IPS-15b (cell line): ENCODE results near the gene PPP2R5B.

Experiments
- H3K27me3 ChIP-seq: one replicate; pipeline ENCODE4 v1.6.1; 2013; ENCODE audit warnings: low read length; ENCODE audit not compliant: control insufficient read depth, insufficient read depth
- H3K36me3 ChIP-seq: one replicate; pipeline ENCODE4 v1.6.1; 2013; ENCODE audit warnings: low read length; ENCODE audit not compliant: control insufficient read depth, insufficient read depth
- H3K4me1 ChIP-seq: one replicate; pipeline ENCODE4 v1.6.1; 2013; ENCODE audit warnings: mild to moderate bottlenecking, low read length; ENCODE audit not compliant: control insufficient read depth, insufficient read depth
- H3K4me3 ChIP-seq: one replicate; pipeline ENCODE4 v1.5.1; 2013; ENCODE audit warnings: low read depth, low read length
- H3K9ac ChIP-seq: one replicate; pipeline ENCODE4 v1.6.1; 2013; ENCODE audit warnings: low read depth, mild to moderate bottlenecking, low read length
- H3K9me3 ChIP-seq: one replicate; pipeline ENCODE4 v1.6.1; 2013; ENCODE audit warnings: mild to moderate bottlenecking, low read length; ENCODE audit not compliant: control insufficient read depth, insufficient read depth

Gene PPP2R5B

DNA sequence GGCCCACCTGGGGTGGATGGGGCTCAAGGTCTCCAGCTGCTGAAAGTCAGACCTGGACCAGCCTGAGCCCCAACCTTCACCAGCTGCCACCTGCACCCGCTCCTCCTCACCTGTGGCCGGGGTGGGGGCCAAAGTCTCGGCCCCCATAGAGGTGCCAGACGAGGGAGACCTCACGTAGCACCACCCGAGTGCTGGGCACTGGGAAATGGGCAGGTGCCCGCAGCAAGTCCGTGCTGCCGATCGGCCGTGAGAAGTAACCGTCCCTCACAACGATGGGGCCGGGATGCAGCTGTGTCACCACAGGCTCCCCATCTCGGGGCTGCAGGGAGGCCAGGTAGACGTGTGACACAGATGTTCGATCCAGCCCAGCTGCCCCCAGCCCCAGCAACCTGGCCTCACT lies 23.7 kb upstream of the PPP2R5B start:
- Histone ChIP-seq H3K9ac (no peak overlapping the region), H3K9me3 (no peaks in the 10 kb centered on the region), H3K36me3 (peaks cover 42% of the 10 kb centered on the region), H3K27me3 (no peaks in the 10 kb centered on the region), H3K4me3 (no peak overlapping the region), H3K4me1 (no peaks in the 10 kb centered on the region)

DNA sequence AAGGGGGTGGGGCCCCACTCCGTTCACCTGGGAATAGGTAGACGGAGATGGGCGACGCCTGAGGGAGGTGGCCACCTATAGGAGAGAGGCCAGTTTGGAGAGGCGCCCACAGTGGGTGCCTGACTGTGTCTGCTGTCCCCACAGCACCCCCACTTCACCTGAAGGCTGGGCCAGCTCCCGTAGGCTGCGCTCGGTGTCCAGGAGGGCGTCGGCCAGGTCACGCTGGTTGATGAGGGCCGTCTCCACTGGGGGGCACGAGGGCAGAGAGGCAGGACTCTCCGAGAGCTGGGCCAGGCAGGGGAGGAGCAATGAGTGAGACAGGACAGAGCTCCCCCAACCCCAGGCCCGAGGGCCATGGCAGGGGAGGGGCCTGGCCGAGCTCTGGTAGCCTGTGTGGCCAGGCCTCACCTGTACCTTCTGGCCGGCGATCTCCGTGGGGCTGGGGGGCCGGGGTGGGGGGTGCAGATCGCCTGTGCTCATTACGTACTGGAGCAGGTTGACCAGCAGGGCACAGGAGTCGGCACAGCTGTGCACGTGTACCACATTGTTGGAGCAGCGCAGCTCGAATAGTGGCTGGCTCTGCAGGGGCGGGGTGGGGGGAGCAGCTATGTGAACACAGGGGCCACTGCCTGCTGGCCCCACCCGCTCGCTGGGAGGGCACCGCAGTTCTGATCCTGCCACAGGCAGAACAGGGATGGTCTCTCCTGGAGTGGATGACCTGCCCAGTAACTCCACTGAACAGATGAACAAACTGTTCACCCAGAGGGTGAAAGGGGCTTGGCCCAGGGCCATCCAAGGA lies 22.2 kb upstream of the PPP2R5B start:
- Histone ChIP-seq H3K9ac (no peak overlapping the region), H3K4me1 (no peaks in the 10 kb centered on the region), H3K36me3 (peaks cover 51% of the 10 kb centered on the region), H3K27me3 (no peaks in the 10 kb centered on the region), H3K4me3 (no peak overlapping the region), H3K9me3 (no peaks in the 10 kb centered on the region)

DNA sequence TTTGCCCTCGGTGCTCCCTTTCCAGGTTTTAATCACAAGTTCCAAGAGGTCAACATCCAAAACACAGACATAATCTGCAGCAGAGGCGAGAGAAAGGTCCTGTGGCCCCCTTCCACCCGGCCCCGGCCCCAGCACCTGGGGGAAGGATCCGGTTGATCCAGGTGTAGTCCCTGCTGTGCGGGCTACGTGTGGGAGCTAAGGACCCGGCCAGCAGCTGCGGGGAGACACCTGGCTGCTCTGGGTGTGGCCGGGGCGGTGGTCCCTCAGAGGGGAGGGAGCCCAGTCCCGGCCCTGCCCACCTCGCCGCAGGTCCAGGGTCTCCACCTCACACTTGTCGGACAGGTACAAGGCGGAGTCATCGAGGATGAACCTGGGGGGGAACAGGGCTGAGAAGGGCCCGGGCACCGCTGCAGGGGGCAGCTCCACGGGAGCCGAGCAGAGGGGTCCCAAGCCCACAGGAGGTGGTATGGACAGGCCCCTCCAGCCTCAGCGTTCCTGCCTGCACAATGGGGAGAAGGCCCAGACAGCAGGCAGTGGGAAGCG lies 21.1 kb upstream of the PPP2R5B start:
- Histone ChIP-seq H3K4me3 (no peak overlapping the region), H3K36me3 (peaks cover 48% of the 10 kb centered on the region), H3K4me1 (no peaks in the 10 kb centered on the region), H3K9ac (no peak overlapping the region), H3K9me3 (no peaks in the 10 kb centered on the region), H3K27me3 (no peaks in the 10 kb centered on the region)

DNA sequence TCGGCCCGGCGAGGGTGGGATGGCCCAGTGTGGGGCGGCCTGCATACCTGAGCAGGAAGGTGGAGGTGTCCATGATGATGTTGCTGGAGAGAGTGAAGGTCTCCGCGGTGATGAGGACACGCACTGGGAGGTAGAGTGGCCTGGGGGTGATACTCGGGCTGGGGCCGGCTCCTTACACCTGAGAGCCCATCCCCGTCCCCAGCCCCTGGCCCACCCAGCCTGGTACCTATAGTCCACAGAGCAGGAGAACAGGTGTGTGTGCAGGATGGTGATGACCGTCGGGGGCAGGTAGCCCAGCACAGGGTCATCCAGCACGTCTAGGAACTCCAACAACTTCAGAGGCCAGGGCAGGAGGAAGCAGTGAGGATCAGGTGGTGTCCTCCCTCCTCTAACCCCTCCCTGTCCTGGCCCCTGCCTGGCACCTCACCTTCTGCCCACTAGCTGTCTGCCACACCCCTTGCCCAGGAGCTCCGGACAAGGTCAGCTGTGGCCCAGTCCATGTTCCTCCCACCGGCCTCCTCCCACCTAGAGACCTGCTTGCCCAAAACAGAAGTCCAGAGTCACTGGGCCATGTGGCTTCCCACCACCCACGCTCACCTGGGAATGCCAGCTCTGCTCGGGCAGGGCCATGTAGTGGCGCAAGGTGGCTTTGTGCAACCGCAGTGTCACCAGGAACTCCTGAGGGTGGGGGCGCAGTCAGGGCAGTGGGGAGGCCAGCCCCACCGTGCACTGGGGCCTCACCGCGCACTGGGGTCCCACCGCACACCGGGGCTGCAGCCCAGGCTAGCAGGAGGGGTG lies 18.8 kb upstream of the PPP2R5B start:
- H3K4me3 ChIP-seq, result no peak overlapping the region
- H3K9me3 ChIP-seq, result no peaks in the 10 kb centered on the region
- no peaks in the 10 kb centered on the region for H3K4me1 ChIP-seq
- H3K27me3 ChIP-seq, result no peaks in the 10 kb centered on the region
- H3K9ac ChIP-seq, result no peak overlapping the region
- H3K36me3 ChIP-seq, result peaks cover 56% of the 10 kb centered on the region

DNA sequence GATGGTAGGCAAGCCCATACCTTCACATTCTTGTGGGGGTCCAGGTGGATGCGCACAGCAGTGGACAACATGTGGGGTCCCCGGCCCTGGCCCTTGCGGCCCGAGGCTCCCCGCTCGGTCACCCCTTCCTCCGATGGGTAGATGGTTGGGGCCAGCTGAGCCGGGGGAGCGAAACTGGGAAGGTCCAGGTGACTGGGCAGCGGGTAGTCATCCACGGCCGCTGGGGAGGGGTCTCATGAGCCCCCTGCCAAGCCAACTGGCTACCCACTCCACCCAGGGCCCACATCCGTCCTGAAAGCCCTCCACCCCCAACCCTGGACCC lies 18.2 kb upstream of the PPP2R5B start:
- Histone ChIP-seq H3K36me3 (peaks cover 60% of the 10 kb centered on the region), H3K9ac (no peak overlapping the region), H3K4me3 (no peak overlapping the region), H3K9me3 (no peaks in the 10 kb centered on the region), H3K27me3 (no peaks in the 10 kb centered on the region), H3K4me1 (no peaks in the 10 kb centered on the region)

DNA sequence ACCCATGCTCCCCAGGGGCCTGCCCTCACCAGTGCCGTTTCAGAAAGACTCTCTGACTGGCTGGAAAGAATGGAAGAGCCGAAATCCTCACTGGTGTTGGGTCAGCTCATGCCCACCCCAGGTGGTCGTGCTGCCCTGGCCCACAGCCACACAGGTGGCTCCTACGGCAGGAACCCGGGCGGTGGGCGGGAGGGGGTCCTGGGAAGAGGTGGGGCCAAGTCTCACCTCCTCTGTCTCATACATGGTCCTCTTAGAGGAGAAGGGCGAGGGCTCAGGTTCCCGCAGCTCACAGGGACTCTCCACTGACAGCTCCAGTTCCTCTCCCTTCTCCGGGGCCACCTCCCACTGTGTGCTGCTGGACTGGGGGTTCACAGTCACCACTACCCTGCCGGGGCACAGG lies 15.7 kb upstream of the PPP2R5B start:
- Histone ChIP-seq H3K4me1 (no peaks in the 10 kb centered on the region), H3K9ac (no peak overlapping the region), H3K4me3 (no peak overlapping the region), H3K9me3 (no peaks in the 10 kb centered on the region), H3K36me3 (peaks cover 67% of the 10 kb centered on the region), H3K27me3 (no peaks in the 10 kb centered on the region)

DNA sequence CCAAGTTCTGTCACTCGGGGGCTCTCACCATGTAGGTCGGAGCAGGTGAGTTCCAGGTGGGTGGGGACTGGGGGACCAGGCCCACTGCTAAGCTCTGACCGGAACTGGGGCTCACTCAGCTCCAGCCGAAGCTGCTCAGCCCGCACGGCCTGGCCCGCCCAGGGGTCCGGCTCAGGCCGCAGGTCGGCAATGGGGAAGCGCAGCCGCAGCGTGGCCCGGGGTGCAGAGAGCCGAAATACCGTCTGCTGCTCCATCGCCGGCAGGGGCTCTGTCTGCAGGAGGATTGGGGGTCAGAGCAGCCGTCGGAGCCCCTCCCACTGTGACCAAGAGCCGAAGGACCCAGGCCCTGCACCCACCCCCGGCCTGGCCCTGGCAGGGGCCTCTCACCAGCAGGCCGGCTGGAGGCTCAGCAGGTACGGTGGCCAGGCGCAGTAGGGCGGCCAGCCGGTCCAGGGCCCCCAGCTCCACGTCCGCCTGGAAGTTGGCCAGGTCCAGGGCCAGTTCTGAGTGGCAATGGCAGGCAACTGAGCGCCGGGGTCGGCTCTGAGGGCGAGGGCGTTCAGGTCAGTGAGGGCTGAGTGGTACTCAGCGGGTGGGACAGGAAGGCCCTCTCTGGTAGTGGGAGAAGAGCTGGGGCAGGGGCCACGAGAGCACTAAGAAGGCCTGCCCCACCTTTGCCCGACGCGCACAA lies 14.7 kb upstream of the PPP2R5B start:
- Histone ChIP-seq H3K27me3 (no peaks in the 10 kb centered on the region), H3K36me3 (peaks cover 72% of the 10 kb centered on the region), H3K4me3 (no peak overlapping the region), H3K4me1 (no peaks in the 10 kb centered on the region), H3K9me3 (no peaks in the 10 kb centered on the region), H3K9ac (no peak overlapping the region)

DNA sequence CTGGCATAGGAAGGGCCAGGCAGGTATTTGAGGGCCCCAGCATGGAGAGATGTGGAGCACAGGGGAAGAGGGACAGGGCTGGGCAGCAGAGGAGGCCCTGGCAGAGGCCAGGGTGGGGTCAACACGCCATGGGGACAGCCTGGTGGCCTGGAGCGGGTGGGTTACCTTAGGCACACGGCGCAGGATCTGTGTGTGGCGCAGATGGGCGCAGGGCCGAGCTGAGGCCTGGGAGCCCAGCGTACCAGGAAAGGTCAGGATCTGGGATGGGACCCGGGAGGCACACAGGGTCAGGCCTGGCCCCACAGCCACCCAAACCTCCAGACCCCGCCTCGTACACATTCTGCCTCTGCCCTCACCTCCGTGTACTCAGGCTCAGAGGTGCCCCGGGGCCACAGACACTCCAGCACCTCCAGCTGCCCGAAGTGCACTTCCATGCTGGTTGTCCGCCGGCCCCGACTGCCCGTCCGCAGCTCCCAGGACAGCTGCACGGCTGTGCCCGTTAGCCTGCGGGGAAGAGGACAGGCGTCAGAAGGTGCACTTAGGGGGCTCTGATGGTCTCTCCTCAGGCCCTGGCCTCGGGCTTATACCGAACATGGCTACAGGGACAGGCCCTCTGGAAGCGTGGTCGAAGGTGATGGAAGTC lies 13.9 kb upstream of the PPP2R5B start:
- Histone ChIP-seq H3K4me1 (no peaks in the 10 kb centered on the region), H3K4me3 (no peak overlapping the region), H3K27me3 (no peaks in the 10 kb centered on the region), H3K36me3 (peaks cover 68% of the 10 kb centered on the region), H3K9ac (no peak overlapping the region), H3K9me3 (no peaks in the 10 kb centered on the region)

DNA sequence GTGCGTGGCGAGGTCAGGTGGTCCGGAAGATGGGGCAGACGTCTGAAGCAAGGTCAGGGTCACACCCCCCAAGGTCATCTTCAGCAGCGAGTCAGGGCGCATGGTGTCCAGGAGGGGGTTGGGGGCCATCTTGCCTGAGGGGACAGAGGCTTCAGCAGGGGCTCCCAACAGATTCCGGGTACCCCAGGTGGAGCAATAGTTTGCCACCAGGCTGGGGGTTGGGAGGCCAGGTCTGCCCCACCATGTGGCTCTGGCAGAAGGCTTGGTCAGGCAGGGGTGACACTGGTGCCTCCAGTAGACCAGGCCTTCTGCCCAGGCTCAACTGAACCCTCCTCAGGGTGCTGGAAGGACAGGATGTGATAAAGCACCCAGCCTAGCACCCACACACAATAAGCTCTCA lies 13.3 kb upstream of the PPP2R5B start:
- no peak overlapping the region for H3K4me3 ChIP-seq
- H3K36me3 ChIP-seq, result peaks cover 62% of the 10 kb centered on the region
- no peak overlapping the region for H3K9ac ChIP-seq
- no peaks in the 10 kb centered on the region for H3K9me3 ChIP-seq
- H3K4me1 ChIP-seq, result no peaks in the 10 kb centered on the region
- H3K27me3 ChIP-seq, result no peaks in the 10 kb centered on the region

DNA sequence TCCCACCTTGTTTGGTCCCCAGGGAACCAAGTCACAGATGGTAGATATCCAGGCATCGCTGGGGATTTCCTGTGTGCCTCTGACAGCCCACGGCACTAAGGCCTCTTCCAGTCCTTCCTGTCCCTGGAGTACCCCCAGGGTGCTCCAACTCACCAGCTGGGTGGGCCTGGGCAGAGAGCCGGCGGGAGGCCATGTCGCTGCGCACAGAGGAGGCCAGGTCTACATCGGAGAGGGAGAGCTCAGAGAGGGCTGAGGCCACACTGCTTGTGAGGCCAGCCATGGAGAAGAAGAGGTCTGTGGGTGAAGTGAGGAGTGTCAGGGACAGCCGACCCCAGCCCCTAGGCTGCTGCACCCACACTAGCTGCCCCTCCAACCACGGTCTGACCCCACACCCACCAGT lies 12.8 kb upstream of the PPP2R5B start:
- Histone ChIP-seq H3K36me3 (peaks cover 59% of the 10 kb centered on the region), H3K4me1 (no peaks in the 10 kb centered on the region), H3K27me3 (no peaks in the 10 kb centered on the region), H3K9ac (no peak overlapping the region), H3K4me3 (no peak overlapping the region), H3K9me3 (no peaks in the 10 kb centered on the region)

DNA sequence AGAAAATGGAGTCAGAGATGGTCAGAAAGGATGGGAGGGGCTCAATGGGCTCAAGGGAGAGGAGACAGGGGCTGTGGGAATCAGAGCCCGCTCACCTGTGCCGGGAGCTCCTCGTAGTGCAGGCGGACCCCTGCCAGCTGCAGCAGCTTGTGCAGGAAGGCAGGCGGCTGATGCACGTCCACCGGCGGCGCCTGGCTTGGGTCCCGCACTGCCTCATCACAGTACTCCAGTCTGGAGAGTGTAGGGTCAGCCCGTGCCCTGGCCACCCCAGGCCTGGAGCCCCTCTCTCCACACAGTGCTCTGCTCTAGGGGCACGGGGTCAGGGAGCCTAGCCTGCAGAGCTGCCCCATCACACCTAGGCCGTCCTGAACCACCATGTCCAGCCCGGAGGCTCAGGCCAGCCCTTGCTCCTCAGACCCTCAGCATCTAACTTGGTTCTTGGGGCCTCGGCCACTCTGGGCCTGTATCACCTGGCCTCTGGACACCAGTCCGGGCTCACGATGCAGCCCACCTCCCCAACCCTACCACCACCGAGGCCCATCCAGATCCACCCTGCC lies 11.2 kb upstream of the PPP2R5B start:
- Histone ChIP-seq H3K9ac (no peak overlapping the region), H3K4me1 (peaks cover 6% of the 10 kb centered on the region), H3K9me3 (no peaks in the 10 kb centered on the region), H3K4me3 (no peak overlapping the region), H3K27me3 (no peaks in the 10 kb centered on the region), H3K36me3 (peaks cover 48% of the 10 kb centered on the region)
